Measurements from ENCODE around the gene ARIH1. TPM values are rescaled to one million over a fixed set of nuclear protein-coding genes. Genes with fewer than 3 reads are reported as not detected.

ARIH1 gene
- total and polyA plus RNA-seq, 2 experiments from 2014 or later = 30.5 to 48.6 TPM

GRCh38 chr15:72474912-72475628, 940 bp downstream of the ARIH1 start (continued):
- TF ChIP-seq ZNF462 (CRISPR knock-in tag; IDR thresholded peaks at IDR 0.05) (no peak), CTCF (conservative IDR thresholded peaks at IDR 0.05; ENCODE audit: low read depth in 2 of 2) (no peak)

GRCh38 chr15:72475674-72476073, 1.5 kb downstream of the ARIH1 start:
- Histone ChIP-seq H3K36me3 (ENCODE audit: insufficient read depth) (0 out of 2 replicates have a peak, but pooled peaks cover 6% of the 10 kb centered on the region), H3K79me2 (replicated peaks; ENCODE audit: insufficient read depth) (peaks cover 64% of the 10 kb centered on the region), H3K4me2 (peak overlapping the region; percentile 86), H2AFZ (no peak overlapping the region), H4K20me1 (replicated peaks; ENCODE audit: insufficient read depth) (peaks cover 42% of the 10 kb centered on the region), H3K4me3 (peak overlapping the region; percentile 97), H3F3A (replicated peaks; ENCODE audit: low read depth) (0 out of 2 replicates have a peak, but pooled peaks cover 4% of the 10 kb centered on the region), H3K27ac (ENCODE audit: low read depth) (peak overlapping the region; percentile 88), H3K9me2 (ENCODE audit: insufficient read depth) (no peaks in the 10 kb centered on the region), H3K27me3 (ENCODE audit: insufficient read depth) (no peaks in the 10 kb centered on the region), H3K4me1 (ENCODE audit: insufficient read depth) (peaks cover 18% of the 10 kb centered on the region; the same call in 1 of the 2 replicates)
- Mint-ChIP-seq H3K4me3 (peak overlapping the region; percentile 99), H3K36me3 (ENCODE audit: low read depth) (peaks cover 49% of the 10 kb centered on the region), H3K9me3 (no peaks in the 10 kb centered on the region), H3K4me1 (peaks cover 18% of the 10 kb centered on the region), H3K27ac (peak overlapping the region; percentile 94), H3K27me3 (ENCODE audit: insufficient read depth, low read depth, poor library complexity) (peaks cover 2% of the 10 kb centered on the region)
- no peak for ATAC-seq
- DNase-seq (ENCODE audit: low spot score) = no peak
- TF ChIP-seq STAT1 (IDR thresholded peaks at IDR 0.05; ENCODE audit: unreplicated experiment) (no peak), ETS1 (IDR thresholded peaks at IDR 0.05) (no peak), POLR2AphosphoS5 (IDR thresholded peaks at IDR 0.05; ENCODE audit: low read depth) (no peak), REST (IDR thresholded peaks at IDR 0.05; ENCODE audit: unreplicated experiment) (no peak), ZNF114 (CRISPR knock-in tag; IDR thresholded peaks at IDR 0.05) (no peak), CTCF (conservative IDR thresholded peaks at IDR 0.05; ENCODE audit: low read depth in 2 of 2) (no peak), ZNF331 (CRISPR knock-in tag; IDR thresholded peaks at IDR 0.05; ENCODE audit: low read depth) (no peak), NANOG (IDR thresholded peaks at IDR 0.05; ENCODE audit: borderline replicate concordance) (no peak)
